RWPE2 (cell line): ENCODE measurements around the gene PRRG3.

ENCODE experiments used
- ATAC-seq: fragments of 200-7000 bp; cut with Tn5 transposase; 3 replicates; pipeline ENCODE4 v1.9.1; 2021; ENCODE audit warnings: low read depth
- DNase-seq: peaks from one replicate; pipeline ENCODE4 v3.0.0-alpha.2; 2020; ENCODE audit warnings: low spot score
- H3K27ac ChIP-seq: fragments of 450-650 bp; 2 replicates; pipeline ENCODE4 v1.5.1; 2017; ENCODE audit warnings: mild to moderate bottlenecking; ENCODE audit not compliant: poor library complexity, severe bottlenecking
- H3K27me3 ChIP-seq: fragments of 250-450 bp; sonication (Bioruptor Pico); 2 replicates; pipeline ENCODE4 v1.5.1; 2021; ENCODE audit warnings: mild to moderate bottlenecking, moderate library complexity; ENCODE audit not compliant: insufficient read depth, poor library complexity, severe bottlenecking
- H3K36me3 ChIP-seq: fragments of 250-450 bp; sonication (Bioruptor Pico); 2 replicates; pipeline ENCODE4 v1.5.1; 2020; ENCODE audit warnings: low read depth, mild to moderate bottlenecking, moderate library complexity
- H3K4me1 ChIP-seq: fragments of 250-450 bp; sonication (Bioruptor Pico); 2 replicates; pipeline ENCODE4 v1.5.1; 2021; ENCODE audit warnings: mild to moderate bottlenecking, moderate library complexity; ENCODE audit not compliant: insufficient read depth, poor library complexity, severe bottlenecking
- H3K4me3 ChIP-seq: fragments of 250-450 bp; sonication (Bioruptor Pico); 2 replicates; pipeline ENCODE4 v1.5.1; 2021; ENCODE audit warnings: mild to moderate bottlenecking, moderate library complexity; ENCODE audit not compliant: severe bottlenecking
- H3K9me3 ChIP-seq: fragments of 250-450 bp; sonication (Bioruptor Pico); 2 replicates; pipeline ENCODE4 v1.5.1; 2021; ENCODE audit warnings: mild to moderate bottlenecking, moderate library complexity; ENCODE audit not compliant: severe bottlenecking
- CTCF ChIP-seq: fragments of 450-650 bp; IDR thresholded peaks from one replicate; pipeline ENCODE4 v1.5.1; 2017; ENCODE audit warnings: mild to moderate bottlenecking, moderate library complexity; ENCODE audit not compliant: poor library complexity, severe bottlenecking

The PRRG3 gene

GRCh38 chrX:151722241-151722846, 27.1 kb downstream of the PRRG3 start:
- TF ChIP-seq CTCF, result no peak
- no peaks in the 10 kb centered on the region for H3K27me3 ChIP-seq

GRCh38 chrX:151723156-151723760, 28.0 kb downstream of the PRRG3 start:
- ATAC-seq (no peak), DNase-seq (no peak)
- H3K27me3 ChIP-seq, result no peaks in the 10 kb centered on the region
- no peaks in the 10 kb centered on the region for H3K36me3 ChIP-seq
- H3K4me1 ChIP-seq, result no peaks in the 10 kb centered on the region
- H3K9me3 ChIP-seq, result no peaks in the 10 kb centered on the region
- H3K27ac ChIP-seq, result no peak overlapping the region
- no peak overlapping the region for H3K4me3 ChIP-seq
- TF ChIP-seq CTCF, result no peak

More at GRCh38 chrX:151722241-151722846, 27.1 kb downstream of the PRRG3 start:
- DNase-seq (no peak), ATAC-seq (no peak)
- no peaks in the 10 kb centered on the region for H3K36me3 ChIP-seq
- H3K4me1 ChIP-seq, result no peaks in the 10 kb centered on the region
- H3K4me3 ChIP-seq, result no peak overlapping the region
- no peak overlapping the region for H3K27ac ChIP-seq
- no peaks in the 10 kb centered on the region for H3K9me3 ChIP-seq

GRCh38 chrX:151724563-151725337, 29.5 kb downstream of the PRRG3 start:
- no peaks in the 10 kb centered on the region for H3K9me3 ChIP-seq
- no peak overlapping the region for H3K27ac ChIP-seq
- ATAC-seq, result no peak
- H3K4me1 ChIP-seq, result no peaks in the 10 kb centered on the region
- no peak overlapping the region for H3K4me3 ChIP-seq
- no peaks in the 10 kb centered on the region for H3K36me3 ChIP-seq
- no peak for TF ChIP-seq CTCF
- no peak for DNase-seq
- H3K27me3 ChIP-seq, result no peaks in the 10 kb centered on the region

GRCh38 chrX:151725338-151725614, 30.0 kb downstream of the PRRG3 start:
- Histone ChIP-seq H3K27me3 (no peaks in the 10 kb centered on the region), H3K27ac (no peak overlapping the region), H3K4me1 (no peaks in the 10 kb centered on the region), H3K9me3 (no peaks in the 10 kb centered on the region), H3K36me3 (no peaks in the 10 kb centered on the region), H3K4me3 (no peak overlapping the region)
- DNase-seq, result no peak
- no peak for ATAC-seq
- TF ChIP-seq CTCF, result no peak

GRCh38 chrX:151726751-151727150, 31.5 kb downstream of the PRRG3 start:
- Histone ChIP-seq H3K4me1 (no peaks in the 10 kb centered on the region), H3K27ac (no peak overlapping the region), H3K27me3 (no peaks in the 10 kb centered on the region), H3K4me3 (no peak overlapping the region), H3K36me3 (no peaks in the 10 kb centered on the region), H3K9me3 (no peaks in the 10 kb centered on the region)
- DNase-seq (no peak), ATAC-seq (no peak)
- no peak for TF ChIP-seq CTCF
